K562 (cell line): ENCODE measurements around the gene TTC39C. TPM values are rescaled to one million over a fixed set of nuclear protein-coding genes. Genes with fewer than 3 reads are reported as not detected.

ENCODE experiments used
- ATAC-seq: fragments of 200-7000 bp; cut with Tn5 transposase; 3 replicates; pipeline ENCODE4 v1.9.1; 2020; ENCODE audit warnings: moderate library complexity
- BruUV-seq: library from RNA; stranded (reverse); fragments of 400-500 nt; replicated peaks from 2 replicates; lab custom pipeline; 2021; lab: Mats Ljungman, UMichigan
- CTCF ChIA-PET: fragments of 300-600 bp; formaldehyde crosslinking; extraction: SDS; loops from one replicate; lab custom pipeline; 2021; ENCODE audit warnings: low intra/inter-chr PET ratio; lab: Yijun Ruan, JAX
- POLR2A ChIA-PET: fragments of 300-600, 350-650 bp; sonication (Branson Sonifier 250); formaldehyde crosslinking; extraction: SDS; loops from one replicate; lab custom pipeline; 2021; ENCODE audit warnings: antibody characterized with exemption, inconsistent platforms; lab: Yijun Ruan, JAX
- DNase-seq, 4 experiments: peaks; one replicate each; pipeline versions ENCODE4 v3.0.0 to v3.0.0-alpha.2; 2011 to 2018; ENCODE audit warnings: low spot score in 3 of 4, mixed read lengths in 3 of 4; ENCODE audit errors: extremely low read depth in 1 of 4
- FAIRE-seq: peaks from 2 replicates; lab custom pipeline; 2011; peaks lifted over from hg19 to GRCh38; lab: Jason Lieb, UNC
- H2AFZ ChIP-seq: 2 replicates; pipeline ENCODE4 v1.6.0; 2011; ENCODE audit warnings: low read depth, low read length, control low read depth, inconsistent platforms
- H3K27ac ChIP-seq: fragments of 200-600 bp; 3 replicates; pipeline ENCODE4 v1.8.0; 2011; ENCODE audit warnings: low read depth, mild to moderate bottlenecking, control low read depth, inconsistent platforms, low read length, moderate library complexity, mixed read lengths; ENCODE audit errors: extremely low read depth
- H3K27me3 ChIP-seq, 2 experiments: fragments of 300-600 bp in 1 of 2; 2 replicates in 1 of 2; 3 replicates in 1 of 2; pipeline versions ENCODE4 v1.6.0 to v1.8.0; 2011; ENCODE audit warnings: inconsistent platforms in 2 of 2, low read length in 2 of 2, mild to moderate bottlenecking in 1 of 2, mixed read lengths in 1 of 2, moderate library complexity in 1 of 2; ENCODE audit not compliant: control insufficient read depth in 2 of 2, insufficient read depth in 2 of 2
- H3K36me3 ChIP-seq: fragments of 300-600 bp; 3 replicates; pipeline ENCODE4 v1.8.0; 2011; ENCODE audit warnings: mild to moderate bottlenecking, low read length, inconsistent platforms; ENCODE audit not compliant: control insufficient read depth, insufficient read depth
- H3K4me1 ChIP-seq, 2 experiments: fragments of 200-600 bp in 1 of 2; replicated peaks in 1 of 2; 2 replicates in 1 of 2; 3 replicates in 1 of 2; pipeline versions ENCODE4 v1.5.1 to v1.8.0; 2011; ENCODE audit warnings: inconsistent platforms in 2 of 2, low read length in 2 of 2, mild to moderate bottlenecking in 1 of 2, mixed read lengths in 1 of 2, moderate library complexity in 1 of 2; ENCODE audit not compliant: control insufficient read depth in 2 of 2, insufficient read depth in 2 of 2
- H3K4me2 ChIP-seq: 2 replicates; pipeline ENCODE4 v1.6.1; 2011; ENCODE audit warnings: low read length, control low read depth, inconsistent platforms, mixed read lengths; ENCODE audit not compliant: insufficient read depth
- H3K4me3 ChIP-seq: fragments of 200-600 bp; sonication (generic), shearing (Covaris generic); 2 replicates; pipeline ENCODE4 v1.5.1; 2016; ENCODE audit warnings: control low read depth, inconsistent platforms
- H3K79me2 ChIP-seq: fragments of 200-600 bp; 3 replicates; pipeline ENCODE4 v1.8.0; 2011; ENCODE audit warnings: low read length, inconsistent platforms; ENCODE audit not compliant: control insufficient read depth, insufficient read depth
- H3K9ac ChIP-seq, 2 experiments: 2 replicates each; pipeline versions ENCODE4 v1.6.0 to v1.6.1; 2011; ENCODE audit warnings: low read depth in 2 of 2, low read length in 2 of 2, control low read depth in 1 of 2, inconsistent platforms in 1 of 2, mild to moderate bottlenecking in 1 of 2, mixed read lengths in 1 of 2; ENCODE audit not compliant: insufficient read depth in 1 of 2
- H3K9me1 ChIP-seq: one replicate; pipeline ENCODE4 v1.6.0; 2011; ENCODE audit warnings: inconsistent platforms, mild to moderate bottlenecking, low read length, moderate library complexity; ENCODE audit not compliant: control insufficient read depth, insufficient read depth
- H3K9me3 ChIP-seq: replicated peaks from 2 replicates; pipeline ENCODE4 v1.5.1; 2011; ENCODE audit warnings: low read depth, low read length, inconsistent platforms; ENCODE audit not compliant: control insufficient read depth, insufficient read depth
- H4K20me1 ChIP-seq: replicated peaks from 2 replicates; pipeline ENCODE4 v1.6.1; 2011; ENCODE audit warnings: low read length, inconsistent platforms, mixed read lengths; ENCODE audit not compliant: control insufficient read depth, insufficient read depth
- ATF1 ChIP-seq, 2 experiments: fragments of 450-650 bp in 1 of 2; IDR thresholded peaks; 2 replicates each; pipeline ENCODE4 v1.6.1; 2016; ENCODE audit warnings: missing compliant biosample characterization in 1 of 2, missing genetic modification characterization in 1 of 2
- CBFA2T3 ChIP-seq: fragments of 450-650 bp; IDR thresholded peaks from 2 replicates; pipeline ENCODE4 v1.6.1; 2017
- NCOA4 ChIP-seq: fragments of 450-650 bp; IDR thresholded peaks from 2 replicates; pipeline ENCODE4 v1.6.1; 2018; ENCODE audit warnings: mild to moderate bottlenecking; ENCODE audit not compliant: partially characterized antibody
- PHB ChIP-seq: fragments of 250-450 bp; sonication (Bioruptor Pico); IDR thresholded peaks from 2 replicates; pipeline ENCODE4 v1.5.0; 2021
- TFAM ChIP-seq: fragments of 250-450 bp; sonication (Bioruptor Pico); conservative IDR thresholded peaks from 2 replicates; pipeline ENCODE4 v1.5.0; 2021; ENCODE audit warnings: mild to moderate bottlenecking, moderate library complexity
- ZNF311 ChIP-seq: fragments of 250-450 bp; sonication (Bioruptor Pico); IDR thresholded peaks from 2 replicates; pipeline ENCODE4 v1.4.0; 2020; ENCODE audit warnings: mild to moderate bottlenecking, moderate library complexity
- ZNF778 ChIP-seq: fragments of 450-650 bp; formaldehyde crosslinking; IDR thresholded peaks from 2 replicates; pipeline ENCODE4 v1.4.0; 2020; ENCODE audit warnings: mild to moderate bottlenecking, moderate library complexity
- in situ Hi-C: fragments of 300-500 bp; cut with MboI; formaldehyde crosslinking; loops from 4 replicates; pipeline ENCODE4 v1.15.0; 2018; ENCODE audit warnings: inconsistent platforms, mixed read lengths
- intact Hi-C: fragments of 100-400 bp; cut with micrococcal nuclease; formaldehyde crosslinking; loops from 2 replicates; pipeline ENCODE4 v1.14.2; 2022
- polyA plus RNA-seq, 8 experiments: library from polyadenylated mRNA; depleted of rRNA in 4 of 8; stranded (reverse) in 5 of 8; unstranded in 3 of 8; fragments of >200 nt; fragmentation: Nextera tagmentation in 2 of 8; fragmentation: Illumina TruSeq in 1 of 8; extraction: Ambion mirVana in 2 of 8; extraction: Trizol in 1 of 8; gene quantifications; 2 replicates each; pipeline versions ENCODE4 v1.2.1 to v1.2.3, GENCODE V29; 2011 to 2014; ENCODE audit warnings: inconsistent platforms in 1 of 8, missing spikeins in 1 of 8
- total RNA-seq, 7 experiments: library from RNA; depleted of rRNA in 6 of 7; stranded (reverse); fragments of >200 nt in 6 of 7; fragmentation: Illumina TruSeq in 2 of 7; extraction: Trizol in 2 of 7; gene quantifications; 2 replicates each; pipeline versions ENCODE4 v1.2.1 to v1.2.3, GENCODE V29; 2011 to 2021; ENCODE audit warnings: low replicate concordance in 1 of 7
- TF ChIP-seq, protein P1 (sequence below): fragments of 450-650 bp; IDR thresholded peaks from 2 replicates; pipeline ENCODE4 v1.6.1; 2016; ENCODE audit warnings: missing biosample characterization, missing genetic modification characterization
- TF ChIP-seq, protein P2 (sequence below): fragments of 450-650 bp; formaldehyde crosslinking; conservative IDR thresholded peaks from 2 replicates; pipeline ENCODE4 v1.4.0; 2022; ENCODE audit warnings: mild to moderate bottlenecking, missing genetic modification characterization
- TF ChIP-seq, protein P3 (sequence below), 2 experiments: fragments of 450-650 bp in 1 of 2; sonication (generic) in 1 of 2; formaldehyde crosslinking in 1 of 2; IDR thresholded peaks; 2 replicates each; pipeline versions ENCODE4 v1.7.1 to v1.9.0; 2016 to 2022; ENCODE audit warnings: inconsistent platforms in 1 of 2, mild to moderate bottlenecking in 1 of 2, missing genetic modification reagents in 1 of 2

Gene TTC39C
- total and polyA plus RNA-seq, 9 of the 15 experiments (the other 6 are each of a cell fraction or from before 2014, with no cell fraction given), result 0.01 to 0.58 (median 0.18) TPM; not detected in 5

DNA sequence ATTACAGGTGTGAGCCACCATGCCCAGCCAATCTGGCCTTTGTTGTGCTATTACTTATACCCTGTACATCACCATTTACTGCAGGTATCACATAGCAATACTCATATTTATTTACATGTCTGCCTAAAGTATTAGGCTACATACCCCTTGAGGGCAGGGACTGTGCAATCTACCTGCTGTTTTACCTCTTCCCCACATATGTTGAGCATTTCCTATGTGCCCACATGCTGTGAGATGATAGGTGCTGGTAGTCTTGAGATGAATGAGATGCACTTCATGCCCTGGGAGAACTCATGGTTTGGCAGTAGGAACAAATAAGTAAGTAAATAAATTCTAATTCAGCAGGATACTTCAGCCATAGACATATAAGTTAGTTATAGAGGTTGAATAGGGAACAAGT, 59.2 kb downstream of the TTC39C start:
- no TSS peak for BruUV-seq
- TF ChIP-seq, protein P1, sequence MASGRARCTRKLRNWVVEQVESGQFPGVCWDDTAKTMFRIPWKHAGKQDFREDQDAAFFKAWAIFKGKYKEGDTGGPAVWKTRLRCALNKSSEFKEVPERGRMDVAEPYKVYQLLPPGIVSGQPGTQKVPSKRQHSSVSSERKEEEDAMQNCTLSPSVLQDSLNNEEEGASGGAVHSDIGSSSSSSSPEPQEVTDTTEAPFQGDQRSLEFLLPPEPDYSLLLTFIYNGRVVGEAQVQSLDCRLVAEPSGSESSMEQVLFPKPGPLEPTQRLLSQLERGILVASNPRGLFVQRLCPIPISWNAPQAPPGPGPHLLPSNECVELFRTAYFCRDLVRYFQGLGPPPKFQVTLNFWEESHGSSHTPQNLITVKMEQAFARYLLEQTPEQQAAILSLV (tag), result no peak
- TF ChIP-seq, protein P2, sequence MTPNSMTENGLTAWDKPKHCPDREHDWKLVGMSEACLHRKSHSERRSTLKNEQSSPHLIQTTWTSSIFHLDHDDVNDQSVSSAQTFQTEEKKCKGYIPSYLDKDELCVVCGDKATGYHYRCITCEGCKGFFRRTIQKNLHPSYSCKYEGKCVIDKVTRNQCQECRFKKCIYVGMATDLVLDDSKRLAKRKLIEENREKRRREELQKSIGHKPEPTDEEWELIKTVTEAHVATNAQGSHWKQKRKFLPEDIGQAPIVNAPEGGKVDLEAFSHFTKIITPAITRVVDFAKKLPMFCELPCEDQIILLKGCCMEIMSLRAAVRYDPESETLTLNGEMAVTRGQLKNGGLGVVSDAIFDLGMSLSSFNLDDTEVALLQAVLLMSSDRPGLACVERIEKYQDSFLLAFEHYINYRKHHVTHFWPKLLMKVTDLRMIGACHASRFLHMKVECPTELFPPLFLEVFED (CRISPR knock-in tag), result no peak
- TF ChIP-seq ATF1 (CRISPR knock-in tag; IDR thresholded peaks at IDR 0.05) (no peak), ATF1 (tag; IDR thresholded peaks at IDR 0.05) (no peak), ZNF311 (CRISPR knock-in tag) (no peak), ZNF778 (CRISPR knock-in tag) (no peak), PHB (no peak), TFAM (CRISPR knock-in tag) (no peak), NCOA4 (no peak), CBFA2T3 (no peak)
- TF ChIP-seq, protein P3, sequence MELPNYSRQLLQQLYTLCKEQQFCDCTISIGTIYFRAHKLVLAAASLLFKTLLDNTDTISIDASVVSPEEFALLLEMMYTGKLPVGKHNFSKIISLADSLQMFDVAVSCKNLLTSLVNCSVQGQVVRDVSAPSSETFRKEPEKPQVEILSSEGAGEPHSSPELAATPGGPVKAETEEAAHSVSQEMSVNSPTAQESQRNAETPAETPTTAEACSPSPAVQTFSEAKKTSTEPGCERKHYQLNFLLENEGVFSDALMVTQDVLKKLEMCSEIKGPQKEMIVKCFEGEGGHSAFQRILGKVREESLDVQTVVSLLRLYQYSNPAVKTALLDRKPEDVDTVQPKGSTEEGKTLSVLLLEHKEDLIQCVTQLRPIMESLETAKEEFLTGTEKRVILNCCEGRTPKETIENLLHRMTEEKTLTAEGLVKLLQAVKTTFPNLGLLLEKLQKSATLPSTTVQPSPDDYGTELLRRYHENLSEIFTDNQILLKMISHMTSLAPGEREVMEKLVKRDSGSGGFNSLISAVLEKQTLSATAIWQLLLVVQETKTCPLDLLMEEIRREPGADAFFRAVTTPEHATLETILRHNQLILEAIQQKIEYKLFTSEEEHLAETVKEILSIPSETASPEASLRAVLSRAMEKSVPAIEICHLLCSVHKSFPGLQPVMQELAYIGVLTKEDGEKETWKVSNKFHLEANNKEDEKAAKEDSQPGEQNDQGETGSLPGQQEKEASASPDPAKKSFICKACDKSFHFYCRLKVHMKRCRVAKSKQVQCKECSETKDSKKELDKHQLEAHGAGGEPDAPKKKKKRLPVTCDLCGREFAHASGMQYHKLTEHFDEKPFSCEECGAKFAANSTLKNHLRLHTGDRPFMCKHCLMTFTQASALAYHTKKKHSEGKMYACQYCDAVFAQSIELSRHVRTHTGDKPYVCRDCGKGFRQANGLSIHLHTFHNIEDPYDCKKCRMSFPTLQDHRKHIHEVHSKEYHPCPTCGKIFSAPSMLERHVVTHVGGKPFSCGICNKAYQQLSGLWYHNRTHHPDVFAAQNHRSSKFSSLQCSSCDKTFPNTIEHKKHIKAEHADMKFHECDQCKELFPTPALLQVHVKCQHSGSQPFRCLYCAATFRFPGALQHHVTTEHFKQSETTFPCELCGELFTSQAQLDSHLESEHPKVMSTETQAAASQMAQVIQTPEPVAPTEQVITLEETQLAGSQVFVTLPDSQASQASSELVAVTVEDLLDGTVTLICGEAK (IDR thresholded peaks at IDR 0.05), result no peak
- TF ChIP-seq, protein P3 (CRISPR knock-in tag; IDR thresholded peaks at IDR 0.05), result no peak

More for the DNA sequence above, 59.2 kb downstream of the TTC39C start:
- H3K4me2 ChIP-seq, result no peak overlapping the region
- POLR2A ChIA-PET, result no interaction called here
- no peaks in the 10 kb centered on the region; a peak in 1 of 5 replicates for H3K27me3 ChIP-seq
- H4K20me1 ChIP-seq, result no peaks in the 10 kb centered on the region
- ATAC-seq, result no peak
- H3K4me1 ChIP-seq, result no peaks in the 10 kb centered on the region; a peak in 2 of 5 replicates
- intact Hi-C loops, result no loop called here
- CTCF ChIA-PET, result no interaction called here
- H3K9me3 ChIP-seq, result no peaks in the 10 kb centered on the region
- in situ Hi-C loops, result no loop called here
- no peak overlapping the region for H3K9ac ChIP-seq
- no peak overlapping the region for H2AFZ ChIP-seq
- H3K36me3 ChIP-seq, result no peaks in the 10 kb centered on the region
- FAIRE-seq, result no peak
- H3K79me2 ChIP-seq, result no peaks in the 10 kb centered on the region
- H3K9me1 ChIP-seq, result no peaks in the 10 kb centered on the region
- no peak overlapping the region for H3K4me3 ChIP-seq
- no peak for DNase-seq
- H3K27ac ChIP-seq, result no peak overlapping the region
